ENCODE measurements around the gene ZNF729. TPM values are rescaled to one million over a fixed set of nuclear protein-coding genes. Genes with fewer than 3 reads are reported as not detected.
"Not testable (repeated sequence)": the region's sequence is repeated elsewhere in the genome, so short reads cannot be mapped to it uniquely, and the experiment has no call there.

Gene ZNF729
- polyA plus RNA-seq (ENCODE audit: insufficient read length in 3 of 3): 1 to 10 TPM in 1 of 3 donors, under 1 TPM in 2; 0.20 to 1.4 (median 0.21) TPM
- long read RNA-seq, donor 1: 0 reads
- long read RNA-seq, donor 2: 0 reads
- long read RNA-seq, donor 3: 0 reads
- long read RNA-seq, donor 4: 0 reads
- long read RNA-seq, donor 5: 0 reads
- long read RNA-seq, donor 6: 0 reads
- long read RNA-seq, donor 7: 0 reads
- long read RNA-seq, donor 8: 0 reads
- long read RNA-seq, donor 9, partial matches to known transcripts: 0 of 1 reads
- long read RNA-seq, donor 9, other reads (novel, unspliced or antisense): 0 of 1 reads
- long read RNA-seq, donor 10, partial matches to known transcripts: 0 of 1 reads
- long read RNA-seq, donor 10, other reads (novel, unspliced or antisense): 0 of 1 reads
- long read RNA-seq, donor 11: 0 reads
- long read RNA-seq, donor 12: 0 reads
- long read RNA-seq, donor 13, partial matches to known transcripts: 0 of 1 reads
- long read RNA-seq, donor 13, other reads (novel, unspliced or antisense): 0 of 1 reads
- long read RNA-seq, donor 14: 0 reads
- long read RNA-seq, donor 15: 0 reads
- long read RNA-seq, donor 16, partial matches to known transcripts: 0 of 1 reads
- long read RNA-seq, donor 16, other reads (novel, unspliced or antisense): 0 of 1 reads

DNA sequence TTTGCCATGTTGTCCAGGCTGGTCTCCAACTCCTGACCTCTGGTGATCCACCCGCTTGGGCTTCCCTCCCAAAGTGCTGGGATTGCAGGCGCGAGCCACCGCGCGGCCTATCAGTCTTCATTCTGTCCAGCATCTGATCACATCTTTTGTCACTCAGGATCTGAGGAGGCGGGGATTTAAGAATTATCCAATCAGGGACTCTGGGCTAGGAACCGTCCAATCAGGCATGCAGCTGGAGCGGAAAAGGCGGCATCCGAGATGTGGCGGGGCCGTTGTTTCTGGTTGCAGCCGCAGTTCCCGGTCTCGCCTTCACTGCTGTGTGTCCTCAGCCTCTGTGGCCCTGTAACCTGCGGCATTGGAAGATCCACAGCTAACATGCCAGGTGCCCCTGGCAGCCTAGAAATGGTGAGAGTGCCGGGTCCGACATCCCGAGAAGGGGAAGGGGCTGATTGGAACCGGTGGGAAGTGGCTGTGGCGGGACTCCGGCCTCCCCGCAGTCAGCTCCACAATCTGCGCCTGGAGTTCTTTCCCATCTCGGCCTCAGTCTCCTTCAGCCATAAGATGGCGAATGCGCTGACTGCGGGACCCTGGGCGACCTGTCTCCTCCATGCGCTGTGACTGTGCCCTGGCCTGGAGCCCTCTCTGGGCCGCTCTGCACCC, at the start of gene ZNF729:
TSS of gene ZNF729 (plus strand) at position 291 of the 660 bp plus-strand sequence. CDS start at position 376, 85 bp downstream.
- peak; percentile 72 for DNase-seq

DNA sequence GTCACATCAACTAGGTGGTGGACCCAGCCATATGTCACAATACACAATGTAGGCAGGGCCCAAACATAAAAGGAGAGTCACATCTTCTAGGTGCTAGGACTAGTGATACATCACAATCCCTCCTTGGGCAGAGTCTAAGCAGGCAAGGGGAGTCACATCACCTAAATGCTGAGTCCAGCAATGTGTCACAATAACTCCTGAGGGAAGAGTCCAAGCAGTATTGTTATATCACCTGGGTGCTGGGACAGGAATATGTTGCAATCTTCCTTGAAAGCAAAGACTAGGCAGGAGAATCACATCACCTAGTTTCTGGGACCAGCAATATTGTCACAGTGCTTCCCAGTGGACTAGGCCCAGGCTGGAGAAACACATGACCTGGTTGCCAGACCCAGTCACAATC, 29.4 kb upstream of the ZNF729 start:
- no peak for DNase-seq

DNA sequence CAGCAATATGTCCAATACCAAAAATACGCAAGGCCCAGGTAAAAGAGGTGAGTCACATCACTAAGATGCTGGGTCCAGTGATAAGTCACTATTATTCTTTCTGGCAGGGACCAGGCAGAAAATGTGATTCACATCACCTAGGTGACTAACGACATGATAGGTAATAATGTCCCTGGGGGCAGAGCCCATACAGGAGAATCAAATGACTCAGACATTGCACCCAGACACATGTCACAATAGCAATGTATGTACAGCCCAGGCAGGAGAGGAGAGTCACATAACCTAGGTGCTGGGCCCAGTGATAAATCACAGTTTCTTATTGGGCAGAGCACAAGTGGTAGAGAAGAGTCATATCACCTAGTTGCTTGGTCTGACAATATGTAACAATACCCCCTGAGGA, 28.9 kb upstream of the ZNF729 start:
- no peak for DNase-seq

DNA sequence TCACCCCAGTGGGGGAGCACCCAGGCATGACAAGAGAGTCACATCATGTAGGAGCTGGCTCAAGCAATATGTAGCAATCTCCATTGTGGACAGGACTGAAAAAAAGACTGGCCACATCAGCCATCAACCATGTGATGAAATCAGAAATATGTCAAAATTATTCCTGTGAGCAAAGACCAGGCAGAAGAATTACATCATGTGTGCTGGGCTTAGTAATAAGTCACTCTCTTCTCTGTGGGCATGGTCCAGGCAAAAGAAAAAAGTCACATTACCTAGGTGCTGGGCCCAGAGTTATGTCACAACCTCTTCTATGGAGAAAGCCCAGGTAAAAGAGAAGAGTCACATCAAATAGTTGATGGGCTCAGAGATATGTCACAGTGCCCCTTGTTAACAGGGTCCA, 28.3 kb upstream of the ZNF729 start:
- no peak for DNase-seq

DNA sequence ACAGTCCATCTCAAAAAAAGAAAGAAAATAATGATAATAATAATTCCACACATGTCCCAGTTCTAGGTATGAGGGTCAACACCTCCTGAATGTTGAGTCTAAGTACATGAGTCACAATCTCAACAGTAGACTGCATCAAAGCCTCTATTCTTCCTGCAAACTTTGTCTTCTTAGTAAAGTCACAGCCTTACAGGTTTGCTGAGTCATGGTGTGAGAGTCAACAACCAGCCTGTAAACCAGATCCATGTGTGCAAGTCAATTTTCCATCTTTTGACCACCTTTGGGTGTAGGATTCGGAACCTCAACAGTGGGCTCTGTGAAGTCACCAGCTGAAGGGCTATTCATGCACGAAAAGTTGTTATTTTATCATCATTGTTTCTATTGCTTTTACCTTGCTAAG, 25.7 kb upstream of the ZNF729 start:
- no peak for DNase-seq

DNA sequence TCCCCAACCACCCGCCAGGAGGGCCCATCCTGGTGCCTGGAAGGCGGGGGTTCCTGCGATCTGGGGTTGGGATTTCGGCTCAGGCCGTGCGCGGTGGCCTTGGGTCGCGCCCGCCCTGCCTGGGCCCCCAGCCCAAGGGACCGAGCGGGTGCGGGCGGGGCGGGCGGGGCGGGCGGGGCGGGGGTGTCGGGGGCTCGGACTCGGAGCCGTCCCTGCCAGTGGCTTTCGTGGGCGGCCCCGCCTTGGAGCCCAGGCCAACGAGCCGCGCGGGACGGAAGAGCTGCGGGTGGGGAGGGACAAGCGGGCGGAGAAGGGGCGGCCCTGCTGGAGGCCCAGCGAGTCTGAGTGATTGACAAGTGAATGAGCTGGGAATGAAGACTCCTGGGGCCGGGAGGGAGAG, 24.6 kb upstream of the ZNF729 start:
- no peak for DNase-seq

DNA sequence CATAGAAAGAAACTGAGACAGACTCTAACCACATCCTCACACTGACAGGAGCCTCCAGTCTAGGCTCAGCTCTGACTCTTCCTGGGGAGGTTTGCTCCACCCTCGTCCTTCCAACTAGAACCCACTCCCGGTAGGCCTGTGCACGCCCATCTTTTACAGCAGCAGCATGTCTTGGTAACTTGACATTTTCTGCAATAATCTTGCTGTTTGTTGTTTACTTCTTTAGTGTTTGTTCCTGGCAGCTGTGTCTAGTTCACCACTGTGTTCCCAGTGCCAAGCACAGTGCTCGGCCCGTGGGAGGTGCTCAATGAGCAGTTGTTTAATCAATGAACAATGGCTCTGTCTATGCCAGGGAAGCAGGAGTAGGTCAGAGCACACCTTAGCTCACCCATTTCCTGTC, 23.1 kb upstream of the ZNF729 start:
- DNase-seq: no peak

DNA sequence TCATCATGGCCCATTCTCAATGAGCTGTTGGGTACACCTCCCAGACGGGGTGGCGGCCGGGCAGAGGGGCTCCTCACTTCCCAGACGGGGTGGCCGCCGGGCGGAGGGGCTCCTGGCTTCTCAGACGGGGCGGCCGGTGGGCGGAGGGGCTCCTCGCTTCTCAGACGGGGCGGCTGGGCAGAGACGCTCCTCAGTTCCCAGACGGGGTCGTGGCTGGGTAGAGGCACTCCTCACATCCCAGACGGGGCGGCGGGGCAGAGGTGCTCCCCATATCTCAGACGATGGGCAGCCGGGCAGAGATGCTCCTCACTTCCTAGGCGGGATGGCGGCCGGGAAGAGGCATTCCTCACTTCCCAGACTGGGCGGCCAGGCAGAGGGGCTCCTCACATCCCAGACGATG, 35.3 kb downstream of the ZNF729 start:
- DNase-seq: not testable (repeated sequence)

DNA sequence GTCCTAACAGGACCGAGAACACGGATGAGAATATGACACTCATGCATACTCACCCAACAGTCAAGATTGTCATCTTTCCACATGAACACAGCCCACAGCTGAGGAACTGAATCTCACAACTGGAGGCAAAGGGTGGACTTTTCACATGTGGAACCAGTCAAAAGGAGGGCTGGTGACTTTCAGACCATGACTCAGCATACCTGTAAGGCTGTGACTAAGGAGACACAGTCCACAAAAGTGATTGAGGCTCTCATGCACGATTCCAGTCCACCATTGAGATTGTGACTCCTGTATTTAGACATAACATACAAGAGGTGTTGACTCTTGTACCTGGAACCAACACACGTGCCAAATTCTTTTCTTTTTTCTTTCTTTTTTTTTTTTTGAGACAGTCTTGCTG, 40.0 kb downstream of the ZNF729 start:
- no peak for DNase-seq

DNA sequence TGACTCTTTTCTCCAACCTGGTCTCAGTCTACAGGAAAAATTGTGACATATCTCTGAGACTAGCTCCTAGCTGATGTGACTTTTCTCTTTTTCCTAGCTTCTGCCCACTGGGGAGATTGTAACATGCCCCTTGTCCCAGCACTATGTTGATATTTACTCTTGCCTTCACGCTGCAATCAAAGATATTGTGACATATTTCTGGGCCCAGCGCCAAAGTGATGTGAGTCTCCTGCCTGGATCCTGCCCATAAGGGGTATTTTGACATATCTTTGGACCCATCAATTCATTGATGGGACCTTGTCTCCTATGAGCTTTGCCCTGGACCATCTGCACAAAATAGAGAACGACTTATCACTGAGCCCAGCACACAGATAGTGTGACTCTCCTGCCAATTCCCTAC, 41.1 kb downstream of the ZNF729 start:
- DNase-seq: no peak

DNA sequence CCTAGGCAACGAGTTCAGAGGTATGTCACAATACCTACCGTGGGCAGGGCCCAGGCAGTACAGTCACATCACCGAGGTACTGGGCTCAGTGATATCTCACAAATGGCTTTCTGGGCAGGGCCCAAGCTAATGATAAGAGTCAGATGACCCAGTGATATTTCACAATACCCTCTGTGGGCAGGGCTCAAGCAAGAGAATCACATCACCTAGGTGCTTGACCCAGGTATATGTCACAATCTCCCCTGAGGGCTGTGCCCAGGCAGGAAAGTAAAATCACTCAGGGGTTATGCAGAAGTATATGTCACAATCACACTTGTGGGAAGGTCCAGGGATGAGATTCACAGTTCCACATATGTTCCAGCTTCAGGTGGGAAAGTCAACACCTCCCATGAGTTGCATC, 45.3 kb downstream of the ZNF729 start:
- no peak for DNase-seq

DNA sequence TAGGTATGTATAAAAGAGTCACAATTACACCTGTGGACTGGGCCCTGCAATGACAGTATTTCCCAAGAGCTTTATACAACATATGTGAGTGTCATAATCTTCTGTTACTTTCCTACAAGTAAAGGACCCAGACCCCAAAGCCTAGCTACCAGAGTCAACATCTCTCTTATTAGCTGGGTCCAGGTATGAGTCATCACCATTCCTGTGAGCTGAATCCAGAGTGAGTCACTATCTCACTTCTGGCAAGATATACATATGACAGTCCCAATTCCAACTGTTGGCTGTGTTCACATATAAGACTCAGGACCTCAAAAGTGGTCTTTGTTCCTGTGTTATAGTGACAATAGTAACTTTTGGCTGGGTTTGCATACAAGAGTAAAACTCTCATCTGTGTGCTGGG, 46.7 kb downstream of the ZNF729 start:
- no peak for DNase-seq

DNA sequence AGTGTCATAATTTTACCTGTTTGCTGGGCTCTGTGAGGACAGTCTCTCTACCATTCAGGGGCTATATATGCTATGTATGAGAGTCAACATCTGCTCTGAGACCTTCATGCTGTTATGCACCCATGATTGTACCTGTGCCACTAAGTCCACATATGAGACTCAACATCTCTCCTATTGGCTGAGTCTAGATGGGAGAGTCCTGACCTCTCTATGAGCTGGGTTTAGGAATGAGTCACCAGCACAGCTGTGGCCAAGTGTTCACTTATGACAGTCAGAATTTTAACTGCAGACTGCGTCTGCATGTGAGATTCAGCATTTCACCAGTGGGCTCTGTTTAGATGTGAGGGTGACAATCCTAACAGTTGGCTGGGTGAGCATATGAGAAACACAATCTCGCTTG, 49.5 kb downstream of the ZNF729 start:
- DNase-seq: no peak

DNA sequence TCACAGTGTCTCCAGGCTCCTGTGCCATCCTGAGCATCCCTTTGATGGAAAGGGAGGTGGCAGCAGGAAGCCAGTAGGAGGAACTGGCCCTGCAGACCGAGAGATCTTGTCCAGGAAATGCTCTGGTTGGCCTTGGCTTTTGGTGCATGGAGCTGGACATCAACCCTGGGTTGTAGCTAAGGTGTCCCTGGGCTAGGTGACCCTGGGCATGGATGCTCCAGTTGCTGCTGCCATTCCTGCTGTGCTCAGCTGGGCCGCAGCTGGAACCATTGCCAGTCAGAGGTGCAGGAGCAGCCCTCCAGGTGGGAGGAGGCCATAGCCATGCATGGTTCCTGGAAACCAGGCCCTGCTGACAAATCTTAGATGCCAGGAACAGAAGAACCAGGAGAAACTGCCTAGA, 68.4 kb downstream of the ZNF729 start:
- no peak for DNase-seq

Other genes starting within 250 kb of the ZNF729 start
- 1 to 10 TPM; 2.9 to 6.4 (median 3.8) TPM for gene ZNF257, start 234.0 kb upstream of the ZNF729 start, polyA plus RNA-seq (ENCODE audit: insufficient read length in 3 of 3)
- 1 to 10 TPM in 1 of 3 donors, under 1 TPM in 2; 0.26 to 1.8 (median 0.53) TPM for gene ZNF676, start 89.5 kb upstream of the ZNF729 start, polyA plus RNA-seq (ENCODE audit: insufficient read length in 3 of 3)
- 1 to 10 TPM; 1.0 to 8.1 (median 2.9) TPM for gene ZNF98, start 135.9 kb downstream of the ZNF729 start, polyA plus RNA-seq (ENCODE audit: insufficient read length in 3 of 3)